Hindlimb muscle (tissue), 1 donor: ENCODE results near the gene RILPL2. TPM values are rescaled to one million over a fixed set of nuclear protein-coding genes. Genes with fewer than 3 reads are reported as not detected.
A peak's percentile ranks its signal among the peaks of the same experiment; 100 is the strongest.
"Not testable (repeated sequence)": the region's sequence is repeated elsewhere in the genome, so short reads cannot be mapped to it uniquely, and the experiment has no call there.

ENCODE experiments used
- DNase-seq: peaks from one replicate; pipeline ENCODE4 v3.0.0-alpha.2; 2013
- polyA plus RNA-seq: library from polyadenylated mRNA; unstranded; fragments of 120-200 nt; gene quantifications from one replicate; pipeline ENCODE4 v1.2.1, GENCODE V29; 2013; ENCODE audit not compliant: insufficient read length

The RILPL2 gene, protein sequence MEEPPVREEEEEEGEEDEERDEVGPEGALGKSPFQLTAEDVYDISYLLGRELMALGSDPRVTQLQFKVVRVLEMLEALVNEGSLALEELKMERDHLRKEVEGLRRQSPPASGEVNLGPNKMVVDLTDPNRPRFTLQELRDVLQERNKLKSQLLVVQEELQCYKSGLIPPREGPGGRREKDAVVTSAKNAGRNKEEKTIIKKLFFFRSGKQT
- polyA plus RNA-seq = 1.8 TPM

- peak; percentile 92 for DNase-seq
Observed at GRCh38 chr12:123436017-123436964, at the start of gene RILPL2. TSS of gene RILPL2 (minus strand) at chr12:123436684. CDS start at chr12:123436420, 264 bp downstream.

DNA sequence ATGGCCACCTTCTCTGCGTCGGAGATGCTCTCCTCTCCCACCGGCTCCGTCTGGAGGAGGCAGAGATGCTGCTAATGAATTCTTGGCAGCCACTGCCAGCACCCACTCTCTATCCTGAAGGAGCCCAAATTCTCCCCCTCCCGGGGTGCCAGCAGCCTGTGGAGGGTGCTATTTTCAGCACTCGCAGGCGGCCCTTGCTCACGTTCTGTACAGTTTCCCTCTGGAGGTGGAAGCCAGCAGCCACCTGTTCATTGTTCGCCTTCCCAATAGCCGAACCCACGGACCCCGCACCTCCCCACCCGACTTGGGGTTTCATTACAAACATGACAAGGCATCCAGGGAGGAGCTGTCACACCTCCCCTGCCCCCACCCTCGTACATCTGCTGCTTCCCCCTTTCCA is 49.3 kb upstream of the RILPL2 start:
- no peak for DNase-seq

DNA sequence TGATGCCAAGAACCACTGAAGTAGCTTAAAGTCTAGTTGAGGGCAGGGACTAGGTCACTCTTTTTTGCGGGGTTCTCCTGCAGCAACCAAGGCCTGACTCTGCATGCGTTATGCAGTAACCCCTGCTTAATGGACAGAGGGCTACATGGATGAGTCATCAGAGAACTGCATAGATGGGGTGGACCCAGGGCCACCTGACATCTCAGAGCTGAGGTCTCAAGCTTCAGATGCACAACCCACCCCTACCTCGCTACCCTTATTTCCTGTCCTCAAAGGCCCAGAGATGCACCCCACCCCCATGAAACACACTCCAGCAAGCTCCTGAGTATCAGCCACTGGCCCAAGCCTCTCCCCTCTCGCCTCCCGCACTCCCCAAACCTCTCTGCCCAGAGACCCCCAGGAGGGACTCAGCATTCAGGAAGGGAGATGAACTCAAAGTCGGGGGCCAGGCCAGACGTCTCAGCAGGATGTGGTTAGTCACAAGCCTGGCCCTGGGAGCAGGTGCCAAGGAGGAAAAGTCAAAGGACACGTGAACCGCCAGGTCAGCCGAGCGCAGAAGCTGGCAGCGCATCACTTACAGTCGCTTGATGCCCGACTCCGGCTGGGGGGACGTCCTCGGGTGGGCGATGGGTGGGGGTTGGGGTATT is 47.2 kb upstream of the RILPL2 start:
- no peak for DNase-seq

DNA sequence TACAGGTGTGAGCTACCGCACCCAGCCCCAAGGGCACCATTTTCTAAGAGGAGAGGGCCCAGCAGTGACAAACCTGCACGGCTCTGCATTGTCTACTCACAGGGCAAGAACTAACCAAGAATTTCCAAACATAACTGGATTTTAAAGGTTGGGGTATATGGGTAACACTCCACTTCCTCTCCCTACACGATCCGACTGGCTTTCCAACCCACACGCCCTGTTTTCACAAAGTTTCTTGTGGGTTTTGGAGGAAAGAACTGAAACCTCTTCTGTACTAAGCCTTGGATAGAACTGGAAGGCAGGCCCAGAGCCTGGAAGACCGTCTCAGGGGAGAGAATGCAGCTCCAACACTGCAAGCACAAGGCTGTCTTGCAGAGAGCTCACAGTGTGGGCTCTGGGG is 46.4 kb upstream of the RILPL2 start:
- DNase-seq = no peak

DNA sequence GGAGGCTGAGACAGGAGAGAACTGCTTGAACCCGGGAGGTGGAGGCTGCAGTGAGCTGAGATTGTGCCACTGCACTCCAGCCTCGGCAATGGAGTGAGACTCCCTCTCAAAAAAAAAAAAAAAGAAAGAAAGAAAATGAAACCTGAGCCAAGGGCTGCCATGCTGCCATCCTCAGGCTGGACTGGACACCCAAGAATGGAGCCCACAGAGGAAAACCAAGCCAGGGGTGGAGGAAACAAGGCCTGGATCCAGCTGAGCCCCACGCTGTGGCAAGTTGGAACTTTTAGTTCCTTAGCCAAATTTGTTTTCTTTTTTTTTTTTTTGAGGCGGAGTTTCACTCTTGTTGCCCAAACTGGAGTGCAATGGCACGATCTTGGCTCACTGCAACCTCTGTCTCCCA is 44.8 kb upstream of the RILPL2 start:
- DNase-seq = not testable (repeated sequence)

GRCh38 chr12:123479442-123480180 is 43.1 kb upstream of the RILPL2 start:
- DNase-seq = no peak

- no peak for DNase-seq
Observed at GRCh38 chr12:123478762-123479161, 42.3 kb upstream of the RILPL2 start.

- DNase-seq = no peak
Observed at GRCh38 chr12:123478069-123478468, 41.6 kb upstream of the RILPL2 start.

DNA sequence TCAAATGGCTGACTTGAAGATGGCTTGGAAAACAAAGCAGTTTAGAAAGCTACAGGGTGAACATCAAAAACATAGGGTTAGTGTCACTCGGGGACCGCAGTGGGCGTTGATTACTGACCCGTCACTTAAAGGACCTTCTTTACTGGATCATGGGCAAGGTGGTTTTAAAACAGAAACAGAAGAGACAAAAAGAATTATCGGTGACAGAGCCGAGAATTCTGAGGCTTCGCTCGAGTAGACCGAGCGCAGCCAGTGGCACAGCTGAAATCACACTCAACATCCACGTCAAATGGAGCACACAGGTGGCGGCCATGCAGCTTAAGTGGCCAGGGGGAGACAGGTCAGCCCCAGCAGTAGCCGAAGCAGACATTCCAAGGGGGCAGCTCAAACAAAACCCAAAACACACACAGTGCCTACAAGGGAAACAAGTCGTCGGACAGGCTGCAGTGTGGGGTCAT is 38.8 kb upstream of the RILPL2 start:
- DNase-seq = no peak

DNA sequence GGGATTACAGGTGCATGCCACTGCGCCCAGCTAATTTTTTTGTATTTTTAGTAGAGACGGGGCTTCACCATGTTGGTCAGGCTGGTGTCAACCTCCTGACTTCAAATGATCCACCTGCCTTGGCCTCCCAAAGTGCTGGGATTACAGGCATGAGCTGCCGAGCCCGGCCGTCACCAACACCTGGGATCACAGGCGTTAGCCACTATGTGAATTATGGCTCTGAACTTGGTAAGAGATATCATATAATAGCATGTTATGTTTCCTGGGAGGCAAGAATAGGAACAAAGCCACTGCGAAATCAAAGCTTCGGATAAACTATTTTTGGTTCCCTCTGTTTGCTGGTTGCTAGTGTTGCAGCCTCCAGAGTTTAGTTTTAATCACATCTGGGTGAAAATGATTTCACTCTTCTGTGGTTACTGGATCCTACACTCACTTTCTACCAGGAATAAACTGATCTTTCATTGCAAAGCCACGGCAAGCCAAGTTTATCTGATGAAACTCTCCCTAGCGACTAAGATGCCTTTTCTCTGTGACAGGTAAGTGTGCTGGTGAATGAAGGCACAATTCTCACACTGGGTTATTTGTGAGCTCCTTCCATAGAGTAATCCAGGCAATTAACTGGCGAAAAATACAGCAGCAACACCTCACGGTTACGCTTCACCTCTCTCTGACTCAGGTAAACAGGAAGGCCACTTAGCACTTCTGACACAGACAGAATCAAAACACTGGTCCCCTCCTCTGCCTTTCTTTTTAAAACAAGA is 38.2 kb upstream of the RILPL2 start:
- DNase-seq = no peak

- DNase-seq = no peak
Observed at GRCh38 chr12:123472438-123472849, 36.0 kb upstream of the RILPL2 start.

DNA sequence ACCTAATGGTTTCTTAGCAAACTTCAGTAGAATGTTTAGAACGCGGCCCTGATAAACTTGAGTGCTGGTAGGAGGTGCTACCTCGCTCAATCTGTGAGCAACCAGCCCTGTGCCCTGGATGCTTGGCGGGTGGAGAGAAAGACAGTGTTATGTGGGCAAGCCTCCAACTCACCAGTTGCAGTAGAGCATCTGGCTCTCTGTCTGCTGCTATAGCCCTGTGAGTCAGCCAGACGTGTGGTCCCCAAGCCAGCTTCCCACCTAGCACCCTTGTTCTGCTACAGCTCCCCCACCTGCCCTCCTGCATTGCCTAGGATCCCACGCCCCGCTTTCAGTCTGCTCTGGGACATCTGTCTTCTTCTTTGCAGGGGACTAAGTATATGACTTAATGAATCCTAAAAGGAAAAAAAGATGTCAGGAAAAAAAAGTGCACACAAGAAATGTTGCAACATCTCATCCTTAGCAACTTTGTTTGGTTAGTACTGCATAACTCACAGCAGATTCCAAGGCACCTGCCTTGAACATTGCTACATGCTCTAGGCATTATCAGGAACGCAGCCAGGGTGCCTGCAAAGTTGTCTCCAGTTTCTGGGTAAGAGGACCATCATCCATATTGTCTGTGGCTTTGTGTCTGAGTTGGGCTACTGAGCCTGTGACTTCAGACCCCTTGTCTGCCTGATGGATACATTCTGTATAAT is 35.0 kb upstream of the RILPL2 start:
- no peak for DNase-seq

- no peak for DNase-seq
Observed at GRCh38 chr12:123469978-123470377, 33.5 kb upstream of the RILPL2 start.

DNA sequence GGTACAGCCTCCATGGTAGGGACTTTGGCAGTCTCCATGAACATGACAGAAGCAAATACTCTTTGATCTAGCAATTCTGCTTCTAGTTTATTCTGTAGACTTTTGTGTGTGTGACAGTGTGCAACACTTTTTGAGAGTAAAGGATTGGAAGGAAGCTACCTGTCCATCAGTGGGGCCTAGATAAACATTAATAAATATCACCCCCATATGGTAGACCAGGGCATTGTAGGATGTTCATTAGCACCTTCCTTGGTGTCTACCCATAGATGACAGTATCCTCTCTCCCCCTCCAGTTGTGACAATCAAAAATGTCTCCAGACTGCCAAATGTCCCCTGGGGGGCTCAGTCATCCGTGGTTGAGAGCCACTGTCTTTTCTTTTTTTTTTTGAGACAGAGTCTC is 32.3 kb upstream of the RILPL2 start:
- no peak for DNase-seq

GRCh38 chr12:123465084-123465483 is 28.6 kb upstream of the RILPL2 start:
- DNase-seq = no peak

DNA sequence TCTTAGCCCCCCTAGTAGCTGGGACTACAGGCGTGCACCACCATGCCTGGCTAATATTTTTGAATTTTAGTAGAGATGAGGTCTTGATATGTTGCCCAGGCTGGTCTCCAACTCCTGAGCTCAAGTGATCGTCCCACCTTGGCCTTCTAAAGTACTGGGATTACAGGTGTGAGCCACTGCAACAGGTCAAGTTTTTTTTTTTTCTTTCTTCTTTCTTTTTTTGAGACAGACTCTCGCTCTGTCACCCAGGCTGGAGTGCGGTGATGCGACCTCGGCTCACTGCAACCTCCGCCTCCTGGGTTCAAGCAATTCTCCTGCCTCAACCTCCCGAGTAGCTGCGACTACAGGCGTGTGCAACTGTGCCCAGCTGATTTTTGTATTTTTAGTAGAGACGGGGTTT is 26.7 kb upstream of the RILPL2 start:
- not testable (repeated sequence) for DNase-seq

DNA sequence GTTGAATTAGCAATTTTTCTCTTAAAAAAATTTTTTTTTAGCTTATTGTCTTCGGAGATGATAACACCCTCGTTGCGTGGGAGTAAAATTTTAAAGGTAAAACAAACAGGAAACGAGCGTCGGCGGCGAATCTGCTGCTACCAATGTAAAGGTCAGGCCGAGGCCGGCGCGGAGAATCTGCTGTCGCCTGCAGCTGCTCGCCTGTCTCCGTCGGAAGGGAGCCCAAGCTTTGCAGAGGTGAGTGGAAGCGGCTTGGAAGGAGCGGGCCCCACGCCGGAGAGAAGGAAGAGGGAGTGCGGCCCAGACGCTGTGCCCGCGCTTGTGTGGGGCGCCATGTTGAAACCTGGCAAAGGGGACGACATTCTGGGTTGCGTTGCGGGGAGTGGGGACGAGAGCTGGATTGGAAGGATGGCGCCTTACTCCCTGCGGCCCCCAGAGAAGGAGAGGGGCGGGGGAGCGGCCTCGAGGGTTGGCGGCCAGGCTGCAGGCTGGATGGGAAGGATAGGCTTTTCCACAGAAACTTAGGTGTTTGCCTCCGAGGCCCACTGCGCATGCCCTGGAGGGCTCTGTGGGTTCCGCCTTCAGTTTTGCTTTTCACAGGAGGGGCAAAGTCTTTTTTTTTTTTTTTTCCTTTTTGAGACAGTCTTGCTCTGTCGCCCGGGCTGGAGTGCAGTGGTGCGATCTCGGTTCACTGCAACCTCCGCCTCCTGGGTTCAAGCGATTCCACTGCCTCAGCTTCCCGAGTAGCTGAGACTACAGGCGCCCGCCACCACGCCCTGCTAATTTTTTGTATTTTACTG is 21.7 kb upstream of the RILPL2 start, which contains the start of gene SNRNP35:
Gene SNRNP35 (plus strand): TSS at position 160 of the 800 bp plus-strand sequence. CDS start 7,402 bp downstream, outside the sequence.
- peak; percentile 90 for DNase-seq

DNA sequence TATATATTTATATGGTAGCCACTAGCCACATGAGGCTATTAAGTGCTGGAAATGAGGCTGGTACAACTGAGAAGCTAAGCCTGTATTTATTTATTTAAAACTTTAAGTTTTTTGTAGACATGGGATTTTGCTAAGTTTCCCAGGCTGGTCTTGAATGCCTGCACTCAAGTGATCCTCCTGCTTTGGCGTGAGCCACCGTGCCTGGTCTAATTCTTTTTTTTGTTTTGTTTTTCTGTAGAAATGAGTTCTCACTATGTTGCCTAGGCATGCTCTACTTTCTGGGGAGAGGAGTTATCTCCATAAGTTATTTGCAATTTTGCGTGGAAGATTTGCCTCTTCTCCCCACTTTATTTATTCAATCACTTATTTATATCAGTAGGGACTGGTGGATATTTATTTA is 16.7 kb upstream of the RILPL2 start:
- no peak for DNase-seq

GRCh38 chr12:123452276-123452550 is 15.7 kb upstream of the RILPL2 start:
- not testable (repeated sequence) for DNase-seq

GRCh38 chr12:123450636-123451035 is 14.2 kb upstream of the RILPL2 start:
- DNase-seq = no peak
